Esophagus muscularis mucosa (tissue), 4 donors: ENCODE measurements around the gene RAB17. TPM values are rescaled to one million over a fixed set of nuclear protein-coding genes. Genes with fewer than 3 reads are reported as not detected.

Experiments
- DNase-seq: peaks from one replicate; pipeline ENCODE4 v3.0.0-alpha.2; 2017; ENCODE audit errors: extremely low spot score
- H3K27ac ChIP-seq, 4 donors: fragments of 200-600 bp; sonication (generic); replicated peaks in 1 of 4; 1 replicate in 3 of 4; 2 replicates in 1 of 4; pipeline ENCODE4 v1.5.1; 2016 to 2019; ENCODE audit warnings: mild to moderate bottlenecking in 1 of 4
- H3K27me3 ChIP-seq, 4 donors: fragments of 200-600 bp; sonication (generic); one replicate each; pipeline versions ENCODE4 v1.5.1 to v1.6.0; 2016 to 2019
- H3K36me3 ChIP-seq, 4 donors: fragments of 200-600 bp; sonication (generic); one replicate each; pipeline ENCODE4 v1.5.1; 2016 to 2019
- H3K4me1 ChIP-seq, 4 donors: fragments of 200-600 bp; sonication (generic); one replicate each; pipeline ENCODE4 v1.5.1; 2016 to 2019
- H3K4me3 ChIP-seq, 4 donors: fragments of 200-600 bp; sonication (generic); 1 replicate in 2 of 4; 2 replicates in 2 of 4; pipeline ENCODE4 v1.5.1; 2016 to 2019; ENCODE audit warnings: mild to moderate bottlenecking in 4 of 4, moderate library complexity in 1 of 4
- H3K9me3 ChIP-seq, 4 donors: fragments of 200-600 bp; sonication (generic); 1 replicate in 3 of 4; 2 replicates in 1 of 4; pipeline ENCODE4 v1.5.1; 2016 to 2019
- CTCF ChIP-seq, 3 experiments: fragments of 200-600 bp in 2 of 3; fragments of 450-650 bp in 1 of 3; sonication (generic) in 2 of 3; IDR thresholded peaks; one replicate each; pipeline ENCODE4 v1.5.1; 2017 to 2019; ENCODE audit warnings: antibody characterized with exemption in 3 of 3, mild to moderate bottlenecking in 2 of 3, moderate library complexity in 1 of 3
- EP300 ChIP-seq: sonication (generic); formaldehyde crosslinking; IDR thresholded peaks from one replicate; pipeline ENCODE4 v1.6.1; 2017; ENCODE audit warnings: antibody characterized with exemption
- POLR2A ChIP-seq: fragments of 450-650 bp; IDR thresholded peaks from one replicate; pipeline ENCODE4 v1.6.1; 2017; ENCODE audit warnings: antibody characterized with exemption, moderate library complexity, mild to moderate bottlenecking, low read depth
- POLR2AphosphoS5 ChIP-seq, 2 donors: sonication (generic); formaldehyde crosslinking; IDR thresholded peaks; one replicate each; pipeline ENCODE4 v1.6.1; 2017; ENCODE audit warnings: antibody characterized with exemption in 2 of 2
- WGBS: methylation state at CpG from one replicate; pipeline ENCODE4 v1.1.5; 2018; 5-methylcytosine and 5-hydroxymethylcytosine counted together
- intact Hi-C: fragments of 100-400 bp; cut with DNase I; formaldehyde crosslinking; loops from one replicate; pipeline ENCODE4 v1.15.1; 2023
- total RNA-seq, 4 donors: library from RNA; depleted of rRNA; stranded (reverse); fragments of >200 nt; gene quantifications; one replicate each; pipeline versions ENCODE4 v1.1.0 to v1.2.1, GENCODE V29; 2016

Gene RAB17
- total RNA-seq, 4 donors from 2014 or later = 0.83 to 3.7 (median 1.4) TPM

- intact Hi-C loops = no loop called here
- H3K27ac ChIP-seq = peak overlapping the region; percentile 78 to 85 (median 82)
These were observed 4.0 kb upstream of the RAB17 start for GRCh38 chr2:237594514-237594871.

GRCh38 chr2:237593596-237594320 is 3.2 kb upstream of the RAB17 start:
- H3K27ac ChIP-seq = peak overlapping the region; percentile 78 to 85 (median 82)
- intact Hi-C loops = no loop called here
- no peaks in the 10 kb centered on the region for H3K27me3 ChIP-seq
- no peak for DNase-seq
- no peak for TF ChIP-seq POLR2A
- no peak for TF ChIP-seq CTCF (IDR thresholded peaks at IDR 0.05)
- TF ChIP-seq EP300 = no peak
- no peak for TF ChIP-seq POLR2AphosphoS5 (IDR thresholded peaks at IDR 0.05)
- H3K36me3 ChIP-seq = no peaks in the 10 kb centered on the region
- H3K4me3 ChIP-seq = no peak overlapping the region
- WGBS = 92% methylated on average over 8 of the region's 17 CpGs
- peaks cover 32 to 56% (median 46%) of the 10 kb centered on the region in 4 donors for H3K4me1 ChIP-seq
- H3K9me3 ChIP-seq = no peaks in the 10 kb centered on the region

More at GRCh38 chr2:237594514-237594871, 4.0 kb upstream of the RAB17 start:
- TF ChIP-seq POLR2AphosphoS5 (IDR thresholded peaks at IDR 0.05) (no peak), POLR2A (no peak), CTCF (IDR thresholded peaks at IDR 0.05) (no peak), EP300 (no peak)
- Histone ChIP-seq H3K9me3 (no peaks in the 10 kb centered on the region), H3K4me1 (peaks cover 34 to 59% (median 52%) of the 10 kb centered on the region in 4 donors), H3K36me3 (no peaks in the 10 kb centered on the region), H3K27me3 (no peaks in the 10 kb centered on the region), H3K4me3 (no peak overlapping the region)
- WGBS = 78% methylated on average over 3 of the region's 5 CpGs
- DNase-seq = no peak

GRCh38 chr2:237593036-237593435 is 2.5 kb upstream of the RAB17 start:
- intact Hi-C loops = no loop called here
- H3K36me3 ChIP-seq = no peaks in the 10 kb centered on the region
- H3K27ac ChIP-seq = peak overlapping the region; percentile 78 to 85 (median 82)
- H3K9me3 ChIP-seq = no peaks in the 10 kb centered on the region
- TF ChIP-seq EP300 (no peak), POLR2A (no peak), CTCF (IDR thresholded peaks at IDR 0.05) (no peak), POLR2AphosphoS5 (IDR thresholded peaks at IDR 0.05) (no peak)
- no peak overlapping the region for H3K4me3 ChIP-seq
- no peaks in the 10 kb centered on the region for H3K27me3 ChIP-seq
- WGBS = 100% methylated on average over 1 of the region's 10 CpGs
- no peak for DNase-seq
- peaks cover 32 to 56% (median 46%) of the 10 kb centered on the region in 4 donors for H3K4me1 ChIP-seq

- H3K27me3 ChIP-seq = no peaks in the 10 kb centered on the region
- H3K36me3 ChIP-seq = no peaks in the 10 kb centered on the region
- H3K4me3 ChIP-seq = no peak overlapping the region
- TF ChIP-seq POLR2A = no peak
- no peak for TF ChIP-seq EP300
- no peak for TF ChIP-seq CTCF (IDR thresholded peaks at IDR 0.05)
- TF ChIP-seq POLR2AphosphoS5 (IDR thresholded peaks at IDR 0.05) = no peak
- H3K27ac ChIP-seq = peak overlapping the region in 2 of 4 donors; percentile 78 to 81
- 95% methylated on average over 18 of the region's 18 CpGs for WGBS
- H3K4me1 ChIP-seq = peaks cover 32 to 56% (median 46%) of the 10 kb centered on the region in 4 donors
- intact Hi-C loops = no loop called here
- DNase-seq = no peak
- no peaks in the 10 kb centered on the region for H3K9me3 ChIP-seq
These were observed 2.0 kb upstream of the RAB17 start for GRCh38 chr2:237592425-237592980.
